IMR-90 (cell line): ENCODE results near the gene MRPS34. TPM values are rescaled to one million over a fixed set of nuclear protein-coding genes. Genes with fewer than 3 reads are reported as not detected.

ENCODE experiments used
- ATAC-seq: fragments of 200-7000 bp; cut with Tn5 transposase; 2 replicates; pipeline ENCODE4 v1.9.1; 2020; ENCODE audit warnings: low read depth, mild to moderate bottlenecking, moderate library complexity
- BruUV-seq: library from RNA; stranded (reverse); fragments of 400-500 nt; replicated peaks from 2 replicates; lab custom pipeline; 2021; lab: Mats Ljungman, UMichigan
- CTCF ChIA-PET: fragments of 300-600 bp; formaldehyde crosslinking; extraction: SDS; loops from one replicate; lab custom pipeline; 2021; ENCODE audit warnings: antibody characterized with exemption; lab: Yijun Ruan, JAX
- POLR2A ChIA-PET: fragments of 300-600 bp; sonication (Branson Sonifier 250); formaldehyde crosslinking; loops from one replicate; lab custom pipeline; 2022; ENCODE audit warnings: antibody characterized with exemption; ENCODE audit not compliant: unreplicated experiment; lab: Charles Lee
- DNase-seq: peaks from one replicate; pipeline ENCODE4 v3.0.0; 2013
- H2AFZ ChIP-seq: replicated peaks from 2 replicates; pipeline ENCODE3; 2013; ENCODE audit warnings: low read length, mild to moderate bottlenecking; ENCODE audit not compliant: poor library complexity
- H2AK5ac ChIP-seq: 2 replicates; pipeline ENCODE4 v1.6.1; 2013; ENCODE audit warnings: low read depth, low read length, inconsistent platforms
- H2AK9ac ChIP-seq: replicated peaks from 2 replicates; pipeline ENCODE3; 2013; ENCODE audit warnings: mild to moderate bottlenecking, low read depth, low read length, moderate library complexity; ENCODE audit not compliant: poor library complexity
- H2BK120ac ChIP-seq: 2 replicates; pipeline ENCODE4 v1.6.1; 2013; ENCODE audit warnings: low read depth, low read length, inconsistent platforms
- H2BK15ac ChIP-seq: 3 replicates; pipeline ENCODE4 v1.6.1; 2013; ENCODE audit warnings: low read depth, low read length, inconsistent platforms
- H2BK20ac ChIP-seq: 2 replicates; pipeline ENCODE4 v1.6.1; 2013; ENCODE audit warnings: low read depth, mild to moderate bottlenecking, inconsistent platforms, low read length, moderate library complexity
- H2BK5ac ChIP-seq: 2 replicates; pipeline ENCODE4 v1.6.1; 2013; ENCODE audit warnings: mild to moderate bottlenecking, low read depth, low read length, inconsistent platforms; ENCODE audit not compliant: poor library complexity, severe bottlenecking
- H3K14ac ChIP-seq: replicated peaks from 2 replicates; pipeline ENCODE4 v1.6.1; 2013; ENCODE audit warnings: low read depth, low read length, inconsistent platforms
- H3K18ac ChIP-seq: 2 replicates; pipeline ENCODE4 v1.6.1; 2013; ENCODE audit warnings: low read depth, low read length, control low read depth
- H3K23ac ChIP-seq: 2 replicates; pipeline ENCODE4 v1.6.1; 2013; ENCODE audit warnings: low read depth, low read length, inconsistent platforms
- H3K27ac ChIP-seq: 2 replicates; pipeline ENCODE4 v1.5.1; 2013; ENCODE audit warnings: mild to moderate bottlenecking, control low read depth, low read length; ENCODE audit not compliant: insufficient read depth
- H3K27me3 ChIP-seq: 2 replicates; pipeline ENCODE4 v1.6.1; 2013; ENCODE audit warnings: low read length; ENCODE audit not compliant: control insufficient read depth, insufficient read depth
- H3K36me3 ChIP-seq: 2 replicates; pipeline ENCODE4 v1.6.1; 2013; ENCODE audit warnings: low read length, mixed read lengths; ENCODE audit not compliant: control insufficient read depth, insufficient read depth
- H3K4ac ChIP-seq: 2 replicates; pipeline ENCODE4 v1.6.1; 2013; ENCODE audit warnings: low read depth, low read length, inconsistent platforms
- H3K4me1 ChIP-seq: 2 replicates; pipeline ENCODE4 v1.6.1; 2013; ENCODE audit warnings: low read length, mixed read lengths; ENCODE audit not compliant: control insufficient read depth, insufficient read depth
- H3K4me2 ChIP-seq: 2 replicates; pipeline ENCODE4 v1.6.1; 2013; ENCODE audit warnings: low read depth, mild to moderate bottlenecking, control low read depth, low read length, moderate library complexity
- H3K4me3 ChIP-seq: 2 replicates; pipeline ENCODE4 v1.5.1; 2013; ENCODE audit warnings: low read depth, mild to moderate bottlenecking, control low read depth, low read length, moderate library complexity; ENCODE audit not compliant: insufficient read depth
- H3K56ac ChIP-seq: 2 replicates; pipeline ENCODE4 v1.6.1; 2013; ENCODE audit warnings: low read length, inconsistent platforms; ENCODE audit not compliant: insufficient read depth; ENCODE audit errors: extremely low read depth
- H3K79me1 ChIP-seq, 2 experiments: 2 replicates each; pipeline ENCODE4 v1.6.1; 2013; ENCODE audit warnings: low read length in 2 of 2, inconsistent platforms in 1 of 2, low read depth in 1 of 2
- H3K9ac ChIP-seq: 2 replicates; pipeline ENCODE4 v1.6.1; 2013; ENCODE audit warnings: low read depth, low read length, control low read depth
- H3K9me1 ChIP-seq: 2 replicates; pipeline ENCODE4 v1.6.1; 2013; ENCODE audit warnings: low read length, inconsistent platforms; ENCODE audit not compliant: insufficient read depth
- H3K9me3 ChIP-seq: 2 replicates; pipeline ENCODE4 v1.6.1; 2013; ENCODE audit warnings: low read length; ENCODE audit not compliant: control insufficient read depth, insufficient read depth
- H4K20me1 ChIP-seq: 2 replicates; pipeline ENCODE4 v1.6.1; 2013; ENCODE audit warnings: low read length, inconsistent platforms; ENCODE audit not compliant: insufficient read depth
- H4K5ac ChIP-seq: 2 replicates; pipeline ENCODE4 v1.6.1; 2013; ENCODE audit warnings: mild to moderate bottlenecking, low read depth, low read length, control low read depth
- H4K8ac ChIP-seq, 2 experiments: 2 replicates each; pipeline ENCODE4 v1.6.1; 2013; ENCODE audit warnings: low read depth in 2 of 2, low read length in 2 of 2, control low read depth in 1 of 2, inconsistent platforms in 1 of 2
- H4K91ac ChIP-seq: 2 replicates; pipeline ENCODE4 v1.6.1; 2013; ENCODE audit warnings: low read depth, low read length, inconsistent platforms; ENCODE audit not compliant: insufficient read depth
- BHLHE40 ChIP-seq: fragments of 150-350 bp; IDR thresholded peaks from 2 replicates; pipeline ENCODE4 v1.6.1; 2016; ENCODE audit warnings: mild to moderate bottlenecking, low read depth, low read length
- CEBPB ChIP-seq: IDR thresholded peaks from 2 replicates; pipeline ENCODE4 v1.6.1; 2012; ENCODE audit warnings: low read depth, low read length, improper control_type of control experiment
- CHD1 ChIP-seq: IDR thresholded peaks from 2 replicates; pipeline ENCODE4 v1.6.1; 2012; ENCODE audit warnings: low read depth, low read length, improper control_type of control experiment
- ELK1 ChIP-seq: fragments of 150-350 bp; IDR thresholded peaks from 2 replicates; pipeline ENCODE4 v1.6.1; 2016; ENCODE audit warnings: low read depth, mild to moderate bottlenecking, low read length, moderate library complexity, borderline replicate concordance
- MAZ ChIP-seq: IDR thresholded peaks from 2 replicates; pipeline ENCODE4 v1.6.1; 2012; ENCODE audit warnings: low read depth, mild to moderate bottlenecking, low read length, improper control_type of control experiment, moderate library complexity, borderline replicate concordance
- MXI1 ChIP-seq: IDR thresholded peaks from 2 replicates; pipeline ENCODE4 v1.6.1; 2012; ENCODE audit warnings: low read depth, mild to moderate bottlenecking, low read length, moderate library complexity, borderline replicate concordance
- RAD21 ChIP-seq: IDR thresholded peaks from 2 replicates; pipeline ENCODE4 v1.6.1; 2012; ENCODE audit warnings: low read length, improper control_type of control experiment
- RCOR1 ChIP-seq: IDR thresholded peaks from 2 replicates; pipeline ENCODE4 v1.6.1; 2012; ENCODE audit warnings: mild to moderate bottlenecking, low read length, improper control_type of control experiment; ENCODE audit not compliant: insufficient replicate concordance
- USF2 ChIP-seq: fragments of 150-350 bp; IDR thresholded peaks from 2 replicates; pipeline ENCODE4 v1.6.1; 2017; ENCODE audit warnings: mild to moderate bottlenecking, antibody characterized with exemption, low read length, low read depth
- WGBS, 2 experiments: methylation state at CpG; one replicate each; pipeline versions ENCODE4 v1.1.5 to v1.1.7; 2013; ENCODE audit warnings: missing lambda C conversion rate in 2 of 2; ENCODE audit not compliant: insufficient read length in 1 of 2; ENCODE audit errors: extremely low coverage in 2 of 2; 5-methylcytosine and 5-hydroxymethylcytosine counted together
- dilution Hi-C: fragments of 300-500 bp; cut with HindIII; formaldehyde crosslinking; loops from one replicate; pipeline ENCODE4 v1.14.3; 2018; ENCODE audit warnings: low sequenced_read_pairs; ENCODE audit not compliant: unreplicated experiment
- in situ Hi-C: fragments of 300-500 bp; cut with MboI; formaldehyde crosslinking; loops from 3 replicates; pipeline ENCODE4 v1.14.3; 2019; ENCODE audit warnings: low sequenced_read_pairs, inconsistent platforms, mixed read lengths
- intact Hi-C: fragments of 100-400 bp; cut with micrococcal nuclease; formaldehyde crosslinking; loops from 2 replicates; pipeline ENCODE4 v1.10.0; 2022
- polyA plus RNA-seq, 3 experiments: library from polyadenylated mRNA; depleted of rRNA; stranded (reverse); fragments of >200 nt; gene quantifications; 2 replicates each; pipeline ENCODE4 v1.2.3, GENCODE V29; 2012; ENCODE audit warnings: low replicate concordance in 1 of 3
- total RNA-seq: library from RNA; depleted of rRNA; stranded (reverse); fragments of >200 nt; gene quantifications from 2 replicates; pipeline ENCODE4 v1.2.3, GENCODE V29; 2012

MRPS34 gene
- total and polyA plus RNA-seq, 2 of the 4 experiments (the other 2 are of a cell fraction), result 68.5 to 80.4 TPM

GRCh38 chr16:1749152-1750117 lies 23.5 kb downstream of the MRPS34 start (continued):
- no peak for TF ChIP-seq MXI1
- no peak for TF ChIP-seq MAZ

DNA sequence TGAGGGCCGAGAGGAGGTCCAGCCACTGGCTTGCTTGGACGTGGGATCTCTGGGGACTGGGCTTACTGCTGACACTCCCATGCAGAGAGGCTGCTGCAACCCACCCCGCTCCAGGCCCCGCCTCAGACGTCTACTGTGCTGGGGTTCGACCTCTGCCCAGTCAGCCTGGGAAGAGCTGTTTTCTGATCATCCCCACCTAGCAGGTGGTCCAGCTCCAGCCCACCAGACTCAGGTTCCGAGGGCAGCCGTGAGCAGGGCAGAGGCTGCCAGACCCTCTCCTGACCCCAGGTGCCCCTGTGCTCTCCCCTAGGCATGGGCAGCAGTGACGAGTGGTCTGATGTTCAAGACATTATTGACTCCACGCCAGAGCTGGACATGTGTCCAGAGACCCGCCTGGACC lies 25.0 kb downstream of the MRPS34 start:
- H2BK5ac ChIP-seq, result no peak overlapping the region
- H3K4me3 ChIP-seq, result no peak overlapping the region
- TF ChIP-seq MAZ (no peak), BHLHE40 (no peak), CEBPB (no peak), USF2 (no peak), ELK1 (no peak), RCOR1 (no peak), CHD1 (no peak), RAD21 (no peak)
- no peak overlapping the region for H3K18ac ChIP-seq
- peaks cover 6% of the 10 kb centered on the region; the same call in 1 of the 2 replicates for H3K9me1 ChIP-seq
- H2AFZ ChIP-seq, result no peak overlapping the region
- H3K27ac ChIP-seq, result no peak overlapping the region
- no peak overlapping the region for H2AK5ac ChIP-seq
- H2BK15ac ChIP-seq, result no peak overlapping the region
- no peak overlapping the region for H4K91ac ChIP-seq
- dilution Hi-C loops, result no loop called here
- H4K5ac ChIP-seq, result no peak overlapping the region
- ATAC-seq (no peak), DNase-seq (no peak)
- no peak overlapping the region for H3K14ac ChIP-seq
- H3K9me3 ChIP-seq, result no peaks in the 10 kb centered on the region
- H2BK20ac ChIP-seq, result no peak overlapping the region
- H2AK9ac ChIP-seq, result no peak overlapping the region
- CTCF ChIA-PET, result no interaction called here
- H3K23ac ChIP-seq, result no peak overlapping the region
- H2BK120ac ChIP-seq, result no peak overlapping the region
- H3K27me3 ChIP-seq, result no peaks in the 10 kb centered on the region
- POLR2A ChIA-PET, result no interaction called here
- H4K20me1 ChIP-seq, result peaks cover 11% of the 10 kb centered on the region; the same call in 1 of the 2 replicates
- H3K4me1 ChIP-seq, result peaks cover 2% of the 10 kb centered on the region; the same call in 1 of the 2 replicates
- H3K56ac ChIP-seq, result no peak overlapping the region
- peaks cover 68% of the 10 kb centered on the region for H3K36me3 ChIP-seq
- H4K8ac ChIP-seq, result no peak overlapping the region
- no peak overlapping the region for H3K4ac ChIP-seq
- no TSS peak for BruUV-seq
- peaks cover 15 to 42% of the 10 kb centered on the region in 2 experiments; a peak in 2 of 4 replicates for H3K79me1 ChIP-seq
- in situ Hi-C loops, result no loop called here
- WGBS, 2 experiments, result 93% methylated on average over 7 of the region's 11 CpGs; no CpG with 5 or more reads in 1 of the 2 experiments
- H3K4me2 ChIP-seq, result no peak overlapping the region
- H3K9ac ChIP-seq, result no peak overlapping the region
- intact Hi-C loops, result no loop called here
